Measurements from ENCODE around the gene OR6C1.

DNA sequence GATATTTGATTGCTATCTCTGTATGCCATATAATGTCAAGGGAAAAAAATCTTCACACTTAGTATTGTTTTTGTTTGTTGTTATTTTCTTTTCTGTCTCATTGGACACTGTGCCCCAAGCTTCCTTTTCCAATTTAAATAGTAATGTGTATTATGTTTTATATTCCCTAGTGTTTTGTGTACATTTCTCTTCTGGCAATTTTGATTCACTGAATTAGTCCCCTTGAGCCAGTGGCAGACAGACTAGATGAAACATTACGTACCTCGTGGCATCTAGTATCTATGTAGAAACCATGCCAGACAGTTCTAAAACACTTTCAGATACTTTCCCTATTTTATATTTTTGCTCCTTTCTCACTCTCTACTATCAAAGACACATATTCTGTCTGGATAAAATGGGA is at the start of gene OR6C1:
- TF ChIP-seq CTCF (IDR thresholded peaks at IDR 0.05; ENCODE audit: insufficient read depth, low read depth, low read length) (no peak), EZH2 (IDR thresholded peaks at IDR 0.05; ENCODE audit: insufficient read depth, low read length) (no peak)

Data from astrocyte (in vitro differentiated cells and primary cell).